ENCODE results near the gene LMBR1L. TPM values are rescaled to one million over a fixed set of nuclear protein-coding genes. Genes with fewer than 3 reads are reported as not detected.
A peak's percentile ranks its signal among the peaks of the same experiment; 100 is the strongest.

Gene LMBR1L
- total and polyA plus RNA-seq, 2 of the 13 experiments (the other 11 are each of a cell fraction or from before 2014, with no cell fraction given) = 12.2 to 65.9 TPM

DNA sequence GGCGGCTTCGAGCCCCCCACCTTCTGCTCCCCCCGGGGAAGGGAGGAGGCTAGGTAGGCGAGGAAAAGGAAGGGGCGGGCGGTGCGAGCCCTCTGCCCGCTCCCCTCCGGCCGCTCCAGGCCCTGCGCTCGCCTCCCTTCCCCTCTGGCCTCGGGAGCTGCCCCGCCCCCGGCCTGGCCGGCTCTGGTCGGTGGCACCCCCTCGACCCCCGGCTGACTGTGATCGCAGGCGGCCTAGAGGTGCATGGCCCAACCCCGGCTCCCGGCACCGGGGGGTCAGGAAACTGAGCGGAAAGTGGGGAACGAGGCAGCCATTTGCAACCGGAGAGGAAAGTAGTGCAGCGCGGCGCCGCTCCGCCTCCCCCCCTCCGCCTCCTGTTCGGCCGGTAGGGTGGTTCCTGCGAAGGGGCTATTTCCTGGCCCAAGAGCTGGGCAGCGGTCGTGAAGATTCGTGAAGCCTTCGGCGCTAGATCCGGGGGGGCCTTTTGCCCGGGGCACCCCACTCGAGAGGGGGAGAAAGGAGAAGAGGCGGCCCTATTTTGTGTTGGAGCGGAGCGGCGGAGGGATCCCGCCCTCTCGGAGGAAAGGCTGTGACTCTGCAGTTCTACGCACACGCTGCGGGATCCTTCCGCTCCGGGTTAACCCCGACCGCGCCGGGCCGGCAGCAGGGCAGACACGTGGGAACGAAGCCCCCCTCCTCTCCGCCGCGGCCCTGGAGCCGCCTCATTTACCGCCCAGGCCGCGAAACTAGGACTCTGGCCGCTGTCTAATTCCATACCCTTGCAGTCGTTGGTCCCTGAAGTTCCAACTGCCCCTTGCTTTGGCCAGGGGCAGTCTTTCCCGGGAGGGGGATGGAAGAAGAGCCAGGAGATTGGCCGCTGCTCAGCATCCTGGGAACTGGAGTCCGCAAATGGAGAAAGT, 50.1 kb downstream of the LMBR1L start, which contains the start of gene KMT2D (continued):
- TF ChIP-seq KDM4B (CRISPR knock-in tag; IDR thresholded peaks at IDR 0.05) (0 out of 2 replicates have a peak, but pooled peaks have one; percentile 79), MEIS1 (CRISPR knock-in tag; IDR thresholded peaks at IDR 0.05; ENCODE audit: borderline replicate concordance) (peak; percentile 76; the same call in 1 of the 2 replicates), PPARG (CRISPR knock-in tag; conservative IDR thresholded peaks at IDR 0.05) (no peak), ZNF724P (CRISPR knock-in tag; IDR thresholded peaks at IDR 0.05; ENCODE audit: borderline replicate concordance) (peak; percentile 79), ZNF878 (CRISPR knock-in tag; IDR thresholded peaks at IDR 0.05) (0 out of 2 replicates have a peak, but pooled peaks have one; percentile 79), EED (CRISPR knock-in tag; IDR thresholded peaks at IDR 0.05) (peak; percentile 81), FOXK2 (IDR thresholded peaks at IDR 0.05) (0 out of 2 replicates have a peak, but pooled peaks have one; percentile 21), MATR3 (CRISPR knock-in tag; IDR thresholded peaks at IDR 0.05) (no peak), NFRKB (IDR thresholded peaks at IDR 0.05) (peak; percentile 80), CAMTA2 (CRISPR knock-in tag; IDR thresholded peaks at IDR 0.05; ENCODE audit: borderline replicate concordance) (no peak), ZNF567 (CRISPR knock-in tag; IDR thresholded peaks at IDR 0.05; ENCODE audit: borderline replicate concordance) (0 out of 2 replicates have a peak, but pooled peaks have one; percentile 60), ZFP37 (CRISPR knock-in tag; IDR thresholded peaks at IDR 0.05; ENCODE audit: borderline replicate concordance) (no peak), RBM22 (optimal IDR thresholded peaks at IDR 0.05; ENCODE audit: low read length) (no peak), PHF20 (CRISPR knock-in tag; IDR thresholded peaks at IDR 0.05) (peak; percentile 84), ZC3H13 (CRISPR knock-in tag; IDR thresholded peaks at IDR 0.05) (peak; percentile 90), ZNF383 (CRISPR knock-in tag; IDR thresholded peaks at IDR 0.05; ENCODE audit: borderline replicate concordance) (no peak)
- TF ChIP-seq, protein P1, sequence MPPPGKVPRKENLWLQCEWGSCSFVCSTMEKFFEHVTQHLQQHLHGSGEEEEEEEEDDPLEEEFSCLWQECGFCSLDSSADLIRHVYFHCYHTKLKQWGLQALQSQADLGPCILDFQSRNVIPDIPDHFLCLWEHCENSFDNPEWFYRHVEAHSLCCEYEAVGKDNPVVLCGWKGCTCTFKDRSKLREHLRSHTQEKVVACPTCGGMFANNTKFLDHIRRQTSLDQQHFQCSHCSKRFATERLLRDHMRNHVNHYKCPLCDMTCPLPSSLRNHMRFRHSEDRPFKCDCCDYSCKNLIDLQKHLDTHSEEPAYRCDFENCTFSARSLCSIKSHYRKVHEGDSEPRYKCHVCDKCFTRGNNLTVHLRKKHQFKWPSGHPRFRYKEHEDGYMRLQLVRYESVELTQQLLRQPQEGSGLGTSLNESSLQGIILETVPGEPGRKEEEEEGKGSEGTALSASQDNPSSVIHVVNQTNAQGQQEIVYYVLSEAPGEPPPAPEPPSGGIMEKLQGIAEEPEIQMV (CRISPR knock-in tag; IDR thresholded peaks at IDR 0.05; ENCODE audit: low read depth) = 0 out of 2 replicates have a peak, but pooled peaks have one; percentile 75
- TF ChIP-seq, protein P2, sequence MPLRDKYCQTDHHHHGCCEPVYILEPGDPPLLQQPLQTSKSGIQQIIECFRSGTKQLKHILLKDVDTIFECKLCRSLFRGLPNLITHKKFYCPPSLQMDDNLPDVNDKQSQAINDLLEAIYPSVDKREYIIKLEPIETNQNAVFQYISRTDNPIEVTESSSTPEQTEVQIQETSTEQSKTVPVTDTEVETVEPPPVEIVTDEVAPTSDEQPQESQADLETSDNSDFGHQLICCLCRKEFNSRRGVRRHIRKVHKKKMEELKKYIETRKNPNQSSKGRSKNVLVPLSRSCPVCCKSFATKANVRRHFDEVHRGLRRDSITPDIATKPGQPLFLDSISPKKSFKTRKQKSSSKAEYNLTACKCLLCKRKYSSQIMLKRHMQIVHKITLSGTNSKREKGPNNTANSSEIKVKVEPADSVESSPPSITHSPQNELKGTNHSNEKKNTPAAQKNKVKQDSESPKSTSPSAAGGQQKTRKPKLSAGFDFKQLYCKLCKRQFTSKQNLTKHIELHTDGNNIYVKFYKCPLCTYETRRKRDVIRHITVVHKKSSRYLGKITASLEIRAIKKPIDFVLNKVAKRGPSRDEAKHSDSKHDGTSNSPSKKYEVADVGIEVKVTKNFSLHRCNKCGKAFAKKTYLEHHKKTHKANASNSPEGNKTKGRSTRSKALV (CRISPR knock-in tag; IDR thresholded peaks at IDR 0.05) = no peak
- TF ChIP-seq, protein P3, sequence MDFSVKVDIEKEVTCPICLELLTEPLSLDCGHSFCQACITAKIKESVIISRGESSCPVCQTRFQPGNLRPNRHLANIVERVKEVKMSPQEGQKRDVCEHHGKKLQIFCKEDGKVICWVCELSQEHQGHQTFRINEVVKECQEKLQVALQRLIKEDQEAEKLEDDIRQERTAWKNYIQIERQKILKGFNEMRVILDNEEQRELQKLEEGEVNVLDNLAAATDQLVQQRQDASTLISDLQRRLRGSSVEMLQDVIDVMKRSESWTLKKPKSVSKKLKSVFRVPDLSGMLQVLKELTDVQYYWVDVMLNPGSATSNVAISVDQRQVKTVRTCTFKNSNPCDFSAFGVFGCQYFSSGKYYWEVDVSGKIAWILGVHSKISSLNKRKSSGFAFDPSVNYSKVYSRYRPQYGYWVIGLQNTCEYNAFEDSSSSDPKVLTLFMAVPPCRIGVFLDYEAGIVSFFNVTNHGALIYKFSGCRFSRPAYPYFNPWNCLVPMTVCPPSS (IDR thresholded peaks at IDR 0.05) = no peak
- TF ChIP-seq, protein P4, sequence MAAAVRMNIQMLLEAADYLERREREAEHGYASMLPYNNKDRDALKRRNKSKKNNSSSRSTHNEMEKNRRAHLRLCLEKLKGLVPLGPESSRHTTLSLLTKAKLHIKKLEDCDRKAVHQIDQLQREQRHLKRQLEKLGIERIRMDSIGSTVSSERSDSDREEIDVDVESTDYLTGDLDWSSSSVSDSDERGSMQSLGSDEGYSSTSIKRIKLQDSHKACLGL (CRISPR knock-in tag; IDR thresholded peaks at IDR 0.05) = peak; percentile 96
- TF ChIP-seq, protein P5, sequence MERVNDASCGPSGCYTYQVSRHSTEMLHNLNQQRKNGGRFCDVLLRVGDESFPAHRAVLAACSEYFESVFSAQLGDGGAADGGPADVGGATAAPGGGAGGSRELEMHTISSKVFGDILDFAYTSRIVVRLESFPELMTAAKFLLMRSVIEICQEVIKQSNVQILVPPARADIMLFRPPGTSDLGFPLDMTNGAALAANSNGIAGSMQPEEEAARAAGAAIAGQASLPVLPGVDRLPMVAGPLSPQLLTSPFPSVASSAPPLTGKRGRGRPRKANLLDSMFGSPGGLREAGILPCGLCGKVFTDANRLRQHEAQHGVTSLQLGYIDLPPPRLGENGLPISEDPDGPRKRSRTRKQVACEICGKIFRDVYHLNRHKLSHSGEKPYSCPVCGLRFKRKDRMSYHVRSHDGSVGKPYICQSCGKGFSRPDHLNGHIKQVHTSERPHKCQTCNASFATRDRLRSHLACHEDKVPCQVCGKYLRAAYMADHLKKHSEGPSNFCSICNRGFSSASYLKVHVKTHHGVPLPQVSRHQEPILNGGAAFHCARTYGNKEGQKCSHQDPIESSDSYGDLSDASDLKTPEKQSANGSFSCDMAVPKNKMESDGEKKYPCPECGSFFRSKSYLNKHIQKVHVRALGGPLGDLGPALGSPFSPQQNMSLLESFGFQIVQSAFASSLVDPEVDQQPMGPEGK (CRISPR knock-in tag; IDR thresholded peaks at IDR 0.05) = peak; percentile 73
